Fibroblast of peridontal ligament (primary cell): Measurements from ENCODE around the gene PGAP1.

ENCODE experiments used
- DNase-seq: peaks from one replicate; pipeline ENCODE4 v3.0.0-alpha.2; 2010; ENCODE audit errors: extremely low read depth

Gene PGAP1, protein sequence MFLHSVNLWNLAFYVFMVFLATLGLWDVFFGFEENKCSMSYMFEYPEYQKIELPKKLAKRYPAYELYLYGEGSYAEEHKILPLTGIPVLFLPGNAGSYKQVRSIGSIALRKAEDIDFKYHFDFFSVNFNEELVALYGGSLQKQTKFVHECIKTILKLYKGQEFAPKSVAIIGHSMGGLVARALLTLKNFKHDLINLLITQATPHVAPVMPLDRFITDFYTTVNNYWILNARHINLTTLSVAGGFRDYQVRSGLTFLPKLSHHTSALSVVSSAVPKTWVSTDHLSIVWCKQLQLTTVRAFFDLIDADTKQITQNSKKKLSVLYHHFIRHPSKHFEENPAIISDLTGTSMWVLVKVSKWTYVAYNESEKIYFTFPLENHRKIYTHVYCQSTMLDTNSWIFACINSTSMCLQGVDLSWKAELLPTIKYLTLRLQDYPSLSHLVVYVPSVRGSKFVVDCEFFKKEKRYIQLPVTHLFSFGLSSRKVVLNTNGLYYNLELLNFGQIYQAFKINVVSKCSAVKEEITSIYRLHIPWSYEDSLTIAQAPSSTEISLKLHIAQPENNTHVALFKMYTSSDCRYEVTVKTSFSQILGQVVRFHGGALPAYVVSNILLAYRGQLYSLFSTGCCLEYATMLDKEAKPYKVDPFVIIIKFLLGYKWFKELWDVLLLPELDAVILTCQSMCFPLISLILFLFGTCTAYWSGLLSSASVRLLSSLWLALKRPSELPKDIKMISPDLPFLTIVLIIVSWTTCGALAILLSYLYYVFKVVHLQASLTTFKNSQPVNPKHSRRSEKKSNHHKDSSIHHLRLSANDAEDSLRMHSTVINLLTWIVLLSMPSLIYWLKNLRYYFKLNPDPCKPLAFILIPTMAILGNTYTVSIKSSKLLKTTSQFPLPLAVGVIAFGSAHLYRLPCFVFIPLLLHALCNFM

DNA sequence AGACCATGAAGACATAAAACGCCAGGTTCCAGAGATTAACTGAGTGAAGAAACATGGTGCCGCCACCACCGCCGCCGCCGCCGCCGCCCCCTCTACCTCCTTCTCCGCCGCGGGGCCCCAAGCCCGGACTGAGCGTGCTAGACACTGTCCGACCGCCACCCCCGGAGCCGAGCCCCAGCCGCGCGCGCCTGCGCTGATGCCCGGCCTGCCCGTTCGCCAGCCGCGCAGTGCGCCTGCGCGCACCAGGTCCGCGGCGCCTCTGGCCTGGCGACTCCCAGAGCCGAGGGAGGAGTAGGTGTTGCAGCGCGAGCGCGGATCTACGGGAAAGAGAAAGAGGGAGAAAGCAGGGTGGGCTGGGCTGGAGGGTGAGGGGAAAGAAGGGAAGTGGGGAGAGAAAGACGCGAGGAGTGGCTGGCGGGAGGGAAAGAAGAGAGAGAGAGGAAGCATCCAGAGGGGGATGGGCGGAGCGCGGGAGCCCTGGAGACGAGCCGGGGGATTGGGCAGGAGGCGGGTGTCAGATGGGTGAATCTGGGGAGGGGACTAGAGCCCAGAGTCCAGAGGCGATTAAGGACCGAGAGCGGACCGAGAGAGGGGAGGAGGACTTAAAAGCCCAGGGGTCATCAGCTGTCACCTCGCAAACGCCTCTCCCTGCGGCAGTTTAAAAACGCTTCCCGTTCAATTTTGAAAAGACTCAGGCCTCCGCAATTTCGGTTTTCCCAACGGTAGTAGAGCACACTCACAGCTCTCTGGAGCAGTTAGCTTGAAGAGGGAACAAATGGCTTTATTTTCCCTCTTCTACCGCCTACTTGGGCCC, at the start of gene PGAP1:
Gene PGAP1, minus strand, starts transcription at position 146 of the 814 bp plus-strand sequence. Its CDS starts 91 bp downstream, at position 55.
- peak; percentile 85 for DNase-seq

DNA sequence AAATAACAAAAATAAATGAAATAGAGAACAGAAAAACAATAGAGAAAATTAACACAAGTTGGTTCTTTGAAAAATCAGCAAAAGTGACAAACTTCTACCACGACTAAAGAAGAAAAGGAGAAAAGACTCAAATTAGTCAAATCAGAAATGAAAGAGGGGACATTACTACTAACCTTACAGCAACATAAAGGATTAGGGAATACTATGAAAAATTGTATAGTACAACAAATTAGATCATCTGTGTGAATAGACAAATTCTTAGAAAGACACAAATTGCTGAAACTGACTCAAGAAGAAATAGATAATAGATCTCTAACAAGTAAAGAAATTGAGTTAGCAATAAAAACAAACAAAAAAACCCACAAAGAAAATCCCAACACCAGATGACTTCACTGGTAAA, 48.5 kb upstream of the PGAP1 start:
- DNase-seq: no peak

DNA sequence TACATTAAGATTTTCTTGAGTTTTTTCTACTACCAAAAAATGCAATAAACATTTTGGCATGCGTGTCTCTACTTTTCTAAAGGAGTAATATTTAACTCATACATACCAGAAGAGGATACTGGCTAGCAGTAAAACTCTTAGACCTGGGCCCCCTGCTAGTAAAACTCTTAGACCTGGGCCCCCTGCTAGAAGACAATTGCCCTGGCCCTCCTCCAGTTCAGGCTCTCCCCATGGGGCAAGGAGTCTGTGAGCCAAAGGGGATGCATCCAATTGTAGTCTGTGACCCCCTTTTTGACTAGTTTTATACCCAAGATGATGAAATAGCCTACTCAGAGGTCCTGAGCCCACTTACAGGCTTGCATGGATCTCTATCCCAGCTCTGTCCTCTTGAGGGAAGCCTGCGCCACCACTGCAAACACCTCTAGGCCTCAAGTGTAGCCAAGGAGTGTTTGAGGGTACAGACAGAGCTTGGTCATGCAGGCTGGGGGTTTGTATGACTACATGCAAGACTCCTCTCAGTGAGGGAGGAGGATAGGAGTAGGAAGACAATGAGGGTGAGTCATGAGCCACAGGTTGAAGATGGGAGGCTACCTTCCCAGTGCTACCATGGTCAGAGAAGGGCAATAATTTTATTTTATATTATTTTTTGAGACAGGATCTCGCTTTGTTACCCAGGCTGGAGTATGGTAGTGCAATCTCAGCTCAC, 45.2 kb upstream of the PGAP1 start:
- DNase-seq: no peak

DNA sequence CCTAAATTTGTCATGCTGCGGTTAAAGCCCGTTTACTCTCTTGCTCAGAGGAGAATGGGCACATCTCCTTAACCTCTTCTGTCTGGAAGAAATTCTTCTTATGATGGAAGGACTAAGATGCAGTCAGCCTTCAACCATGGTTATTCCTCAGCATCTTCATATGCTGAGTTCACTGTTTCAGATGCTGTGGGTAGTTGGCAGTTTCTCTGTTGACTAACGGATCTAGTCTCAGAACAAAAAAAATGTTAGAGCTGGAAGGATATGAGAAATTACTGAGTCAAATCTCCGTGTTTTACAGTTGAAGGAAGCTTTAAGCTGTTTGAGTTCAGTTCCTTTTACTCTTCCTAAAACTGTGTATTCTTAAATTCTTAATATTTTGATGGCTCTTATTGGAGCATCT, 43.6 kb upstream of the PGAP1 start:
- peak; percentile 55 for DNase-seq

DNA sequence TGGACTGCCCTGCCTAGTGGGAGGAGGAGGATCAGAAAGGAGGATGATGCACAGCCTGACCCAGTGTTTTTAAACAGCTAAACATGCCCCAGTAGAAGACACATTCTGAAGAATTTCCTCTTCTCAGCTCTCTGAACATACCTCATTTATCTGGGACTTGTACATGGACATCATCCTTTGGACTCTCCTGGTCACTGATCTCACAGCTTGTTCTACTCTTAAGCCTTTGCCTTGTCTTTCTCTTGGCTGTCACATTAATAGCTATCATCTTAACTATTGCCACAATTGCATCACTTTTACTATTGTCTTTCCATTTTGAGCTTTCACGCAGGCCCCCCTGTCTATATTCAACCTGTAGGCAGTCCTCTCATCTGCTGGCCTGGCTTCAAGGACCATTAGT, 42.0 kb upstream of the PGAP1 start:
- no peak for DNase-seq

DNA sequence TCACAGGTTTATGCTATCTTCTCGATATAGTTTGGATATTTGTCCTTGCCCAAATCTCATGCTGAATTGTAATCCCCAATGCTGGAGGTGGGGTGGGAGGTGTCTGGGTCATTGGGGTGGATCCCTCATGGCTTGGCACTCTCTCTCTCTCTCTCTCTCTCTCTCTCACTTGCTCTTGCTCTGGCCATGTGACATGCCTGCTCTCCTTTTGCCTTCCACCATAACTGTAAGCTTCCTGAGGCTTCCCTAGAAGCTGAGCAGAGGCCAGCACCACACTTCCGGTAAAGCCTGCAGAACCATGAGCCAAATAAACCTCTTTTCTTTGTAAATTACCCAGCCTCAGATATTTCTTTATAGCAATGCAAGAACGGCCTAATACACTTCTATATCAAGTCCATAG, 41.3 kb upstream of the PGAP1 start:
- no peak for DNase-seq

DNA sequence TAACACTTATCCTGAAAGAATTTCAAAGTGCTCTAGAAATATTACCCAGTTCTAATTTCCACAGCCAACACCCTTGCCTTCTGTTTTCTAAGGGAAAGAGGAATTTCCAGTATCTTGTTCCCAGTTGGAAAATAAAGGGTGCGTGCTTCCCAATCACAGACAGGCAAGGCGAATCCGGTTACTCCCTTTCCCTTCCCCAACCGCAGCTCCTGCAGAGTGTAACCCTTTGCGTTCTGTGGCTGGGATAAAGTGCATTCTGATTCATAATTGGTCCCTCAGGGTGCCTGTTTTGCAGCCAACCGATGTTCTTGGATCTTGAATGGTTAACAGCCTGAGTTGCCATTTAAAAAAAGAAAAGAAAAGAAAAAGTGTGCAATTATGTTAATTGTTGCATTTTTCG, 40.6 kb upstream of the PGAP1 start:
- DNase-seq: peak; percentile 76

DNA sequence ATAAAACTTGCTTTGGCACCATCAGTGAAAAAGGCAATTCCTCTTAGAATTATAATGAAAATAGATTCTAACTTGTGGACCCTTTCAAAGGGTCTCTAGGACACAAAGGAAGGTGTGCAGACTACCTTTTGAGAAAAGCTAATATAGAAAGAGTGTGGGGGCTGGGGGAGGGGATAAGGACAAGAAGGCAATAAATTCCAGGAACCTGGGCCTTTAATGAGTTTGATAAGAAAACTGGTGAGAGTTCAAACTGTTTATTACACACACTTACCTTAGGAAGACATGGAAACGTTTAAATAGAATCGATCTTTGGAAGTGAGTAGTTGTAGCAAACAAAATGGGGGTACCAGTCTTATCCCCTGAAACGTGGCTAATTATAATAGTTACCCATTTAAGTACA, 39.6 kb upstream of the PGAP1 start:
- no peak for DNase-seq

DNA sequence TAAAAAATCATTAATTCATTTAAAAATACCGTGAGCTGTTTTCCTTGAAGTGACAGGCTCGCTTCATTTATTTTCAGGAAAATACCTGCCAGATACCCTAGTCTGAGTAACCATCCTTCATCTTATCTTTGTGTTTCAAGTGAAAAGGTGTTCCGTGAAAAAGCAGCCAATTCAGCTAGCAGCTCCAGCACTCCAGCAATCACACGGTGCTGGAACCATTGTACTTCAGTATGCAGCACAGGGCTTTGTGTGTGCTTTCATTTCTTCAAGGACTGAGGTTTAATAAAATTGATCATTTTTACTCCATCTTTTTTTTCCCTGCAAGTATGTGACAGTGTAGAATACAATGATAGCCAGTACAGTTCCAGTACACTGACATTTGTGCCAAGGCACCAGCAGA, 39.1 kb upstream of the PGAP1 start:
- DNase-seq: no peak

DNA sequence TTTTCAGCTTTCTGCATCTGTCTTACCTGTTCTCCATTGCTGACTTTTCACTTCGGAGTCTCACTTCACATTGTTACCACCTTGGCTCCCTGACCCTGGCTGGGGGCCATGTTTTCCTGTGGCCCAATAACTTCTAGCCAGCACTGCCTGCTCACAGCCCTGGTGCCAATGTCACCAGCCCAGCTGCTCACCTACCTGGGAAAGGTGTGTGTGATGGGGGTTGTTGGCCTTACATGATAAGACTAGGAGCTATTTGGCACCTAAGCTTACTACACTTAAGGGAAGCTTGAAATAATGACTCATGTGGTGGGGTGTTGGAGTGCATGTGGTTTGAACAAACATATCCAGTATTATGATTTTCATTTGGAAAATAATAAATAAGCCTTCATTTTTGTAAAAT, 37.5 kb upstream of the PGAP1 start:
- DNase-seq: no peak

DNA sequence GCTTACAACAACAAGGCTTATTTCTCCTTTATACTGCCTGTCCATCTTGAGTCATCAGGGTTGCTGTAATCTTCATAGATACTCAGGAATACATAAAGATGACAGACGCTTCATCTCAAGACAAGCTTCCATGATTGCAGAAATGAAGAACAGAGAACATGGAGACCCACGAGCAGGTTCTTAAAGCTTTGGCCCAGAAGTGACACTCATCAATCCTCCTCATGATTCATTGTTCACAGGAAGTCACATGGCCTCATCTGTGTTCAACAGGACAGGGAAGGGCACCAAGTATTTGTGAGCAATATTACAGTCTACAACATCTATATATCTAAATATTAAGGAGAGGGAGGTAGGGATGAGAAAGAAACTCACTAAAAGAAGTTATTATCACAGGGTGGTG, 36.5 kb upstream of the PGAP1 start:
- no peak for DNase-seq

DNA sequence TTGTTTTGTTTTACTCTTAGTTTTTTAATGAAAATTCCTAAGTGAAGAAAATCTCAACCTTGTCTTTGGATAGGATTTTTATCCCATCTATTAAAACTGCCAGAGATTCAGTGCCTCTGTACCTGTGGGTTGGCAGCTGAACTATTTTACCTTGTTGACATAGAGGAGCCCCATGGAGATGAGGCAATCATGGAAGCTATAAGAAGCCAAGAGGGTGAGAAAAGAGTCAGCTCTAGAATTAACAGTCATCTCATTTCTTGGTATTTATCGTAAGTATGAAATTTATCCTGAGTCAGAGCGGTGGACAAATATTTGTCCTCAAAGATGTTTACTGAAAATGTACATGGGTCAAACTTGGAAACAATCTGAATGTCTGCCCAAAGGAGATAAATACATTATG, 35.8 kb upstream of the PGAP1 start:
- DNase-seq: no peak

DNA sequence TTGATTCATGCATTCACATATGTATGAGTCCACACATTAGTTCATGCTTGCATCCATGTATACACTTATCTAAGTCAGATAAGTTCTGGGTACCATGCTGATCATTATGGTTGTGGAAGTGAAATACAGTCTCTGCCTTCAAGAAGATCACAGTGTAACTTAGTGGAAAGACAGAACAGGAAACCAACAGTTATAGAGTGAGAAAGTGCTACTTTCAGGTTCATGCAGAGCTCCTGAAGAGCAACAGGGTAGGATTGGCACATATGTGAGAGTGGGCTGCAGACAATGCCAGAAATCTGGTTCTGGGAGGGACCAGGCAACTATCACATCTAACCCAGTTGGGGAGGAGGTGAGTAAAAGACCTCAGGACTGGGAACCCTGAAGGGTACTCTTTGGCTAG, 35.4 kb upstream of the PGAP1 start:
- DNase-seq: no peak

DNA sequence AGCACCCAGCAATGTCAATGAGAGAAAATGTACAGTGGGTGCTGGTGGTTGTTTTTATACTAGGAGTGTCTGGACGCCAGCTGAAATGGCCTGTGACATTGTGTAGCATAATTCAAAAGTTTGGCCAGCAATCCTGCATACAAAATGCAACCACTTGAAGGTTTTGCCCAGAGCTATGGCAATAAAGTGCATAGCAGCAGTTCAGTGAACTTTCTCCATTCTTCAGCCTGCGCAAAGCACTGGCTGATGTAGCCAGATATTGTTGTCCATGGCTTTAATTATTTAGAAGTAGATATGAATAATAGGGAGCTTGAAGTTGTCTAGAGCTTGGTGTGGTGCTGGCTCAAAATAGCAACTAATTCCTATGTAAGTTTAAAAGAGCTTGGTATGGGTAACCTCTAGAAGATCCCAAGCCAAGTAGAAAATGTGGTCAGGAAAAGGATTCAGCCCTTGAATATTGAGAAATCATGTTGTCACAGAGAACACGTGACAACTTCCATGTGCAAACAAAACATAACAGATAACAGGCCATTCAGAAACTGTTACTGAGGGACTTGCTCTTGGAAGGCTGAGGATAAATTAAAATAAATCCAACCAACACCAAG, 33.3 kb upstream of the PGAP1 start:
- DNase-seq: peak; percentile 74

DNA sequence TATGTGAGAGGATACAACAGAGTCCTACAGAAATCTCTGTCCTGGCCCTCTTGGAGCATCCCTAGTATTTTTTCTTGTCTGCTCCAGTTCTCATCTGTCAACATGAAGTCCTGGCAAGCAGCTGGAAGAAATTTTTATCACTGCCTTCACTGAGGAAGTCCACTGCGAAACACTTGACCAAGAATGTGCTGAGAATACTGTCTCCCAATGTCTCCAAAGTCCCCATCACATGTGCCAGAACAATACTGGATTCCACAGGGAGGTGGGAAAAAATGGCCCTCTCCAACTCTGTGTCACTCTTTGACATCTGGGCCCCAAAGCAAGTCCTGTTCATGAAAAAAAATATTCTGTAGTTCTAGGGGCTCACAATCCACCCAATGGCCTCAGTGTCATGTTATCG, 32.8 kb upstream of the PGAP1 start:
- DNase-seq: no peak

DNA sequence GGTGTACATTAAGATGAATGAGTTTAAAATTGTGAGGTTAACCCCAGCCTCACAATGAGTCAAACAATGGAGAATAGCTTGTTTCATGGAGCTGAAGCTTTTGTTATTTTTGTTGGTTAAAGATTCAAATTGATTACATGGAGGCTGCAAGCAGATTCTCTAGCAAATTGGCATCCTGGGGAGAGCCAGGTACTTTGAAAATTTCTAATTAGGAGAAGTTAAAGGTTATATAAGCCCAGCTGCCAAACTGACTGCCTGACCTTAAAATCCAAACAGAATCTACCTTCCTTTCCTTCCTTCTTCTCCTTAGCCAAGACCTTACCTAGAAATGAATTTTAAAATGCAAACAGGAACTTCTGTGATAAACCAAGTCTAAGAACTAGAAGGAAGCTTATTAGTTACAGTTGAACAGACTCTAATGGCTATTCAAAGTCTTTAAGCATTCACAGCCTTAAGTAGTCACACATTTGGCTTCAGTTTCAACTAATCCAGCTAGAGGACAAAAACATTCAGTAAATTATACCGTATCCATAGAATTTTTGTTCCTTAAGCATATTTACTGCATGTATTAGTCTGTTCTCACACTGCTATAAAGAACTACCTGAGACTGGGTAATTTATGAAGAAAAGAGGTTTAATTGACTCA, 31.5 kb upstream of the PGAP1 start:
- no peak for DNase-seq

DNA sequence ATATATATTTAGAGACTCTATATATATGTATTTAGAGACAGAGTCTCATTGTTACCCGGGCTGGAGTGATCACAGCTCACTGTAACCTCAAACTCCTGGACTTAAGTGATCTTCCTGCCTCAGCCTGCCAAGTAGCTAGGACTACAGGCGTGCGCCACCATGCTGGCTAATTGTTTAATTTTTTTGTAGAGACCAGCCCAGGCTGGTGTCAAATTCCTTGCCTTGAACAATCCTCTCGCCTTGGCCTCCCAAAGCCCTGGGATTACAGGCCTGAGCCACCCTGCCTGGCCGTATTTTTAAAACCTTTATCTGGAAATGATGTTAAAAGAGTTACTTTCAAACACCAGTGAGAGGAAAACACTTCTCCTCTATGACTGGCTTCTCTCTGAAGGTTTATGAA, 30.9 kb upstream of the PGAP1 start:
- no peak for DNase-seq

DNA sequence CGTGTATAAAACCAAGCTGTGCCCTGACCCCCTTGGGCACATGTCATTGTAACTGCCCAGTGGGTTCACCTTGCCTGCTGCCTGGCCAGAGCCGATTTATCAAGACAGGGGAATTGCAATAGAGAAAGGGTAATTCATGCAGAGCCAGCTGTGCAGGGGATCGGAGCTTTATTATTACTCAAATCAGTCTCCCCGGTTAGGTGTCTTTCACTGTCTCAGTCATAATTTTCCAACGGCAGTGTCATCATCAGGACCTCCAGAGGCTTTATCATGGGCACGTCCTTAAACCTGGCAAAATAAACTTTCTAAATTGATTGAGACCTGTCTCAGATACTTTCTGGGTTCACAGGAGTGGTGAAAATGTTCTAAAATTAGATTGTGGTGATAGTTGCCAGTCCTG, 29.6 kb upstream of the PGAP1 start:
- DNase-seq: no peak

DNA sequence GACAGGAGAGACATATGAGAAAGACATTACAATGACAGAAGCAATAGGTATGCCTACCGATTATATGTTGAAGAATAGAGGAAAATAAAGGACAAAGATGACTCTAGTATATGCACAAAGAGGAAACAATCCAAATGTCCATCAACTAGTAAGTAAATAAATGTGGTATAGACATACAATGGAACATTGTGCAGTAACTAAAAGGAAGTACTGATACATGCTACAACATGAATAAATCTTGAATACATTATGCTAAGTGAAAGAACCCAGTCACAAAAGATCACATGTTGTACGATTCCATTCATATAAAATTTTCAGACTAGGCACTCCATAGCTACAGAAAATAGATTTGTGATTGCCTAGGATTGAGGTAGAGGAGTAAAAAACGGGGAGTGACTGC, 28.5 kb upstream of the PGAP1 start:
- DNase-seq: no peak

DNA sequence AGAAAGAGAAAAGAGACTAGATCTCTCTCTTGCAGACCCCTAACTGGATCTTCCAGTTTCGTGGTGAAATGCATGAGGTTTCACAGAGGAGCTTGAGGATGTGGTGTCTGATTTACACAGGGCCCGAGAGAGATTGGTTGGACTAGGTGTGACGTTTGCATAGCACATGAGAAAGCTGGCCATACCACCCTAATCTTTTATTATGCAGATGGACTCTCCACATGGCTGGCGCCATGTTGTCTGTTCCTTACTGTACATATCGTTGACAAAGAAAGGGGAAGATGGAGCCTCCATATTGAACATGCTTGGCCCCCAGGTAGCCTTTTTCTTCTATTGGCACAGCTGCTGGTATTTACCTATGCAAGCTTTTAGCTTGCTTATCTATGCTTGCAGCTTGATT, 27.5 kb upstream of the PGAP1 start:
- DNase-seq: no peak

DNA sequence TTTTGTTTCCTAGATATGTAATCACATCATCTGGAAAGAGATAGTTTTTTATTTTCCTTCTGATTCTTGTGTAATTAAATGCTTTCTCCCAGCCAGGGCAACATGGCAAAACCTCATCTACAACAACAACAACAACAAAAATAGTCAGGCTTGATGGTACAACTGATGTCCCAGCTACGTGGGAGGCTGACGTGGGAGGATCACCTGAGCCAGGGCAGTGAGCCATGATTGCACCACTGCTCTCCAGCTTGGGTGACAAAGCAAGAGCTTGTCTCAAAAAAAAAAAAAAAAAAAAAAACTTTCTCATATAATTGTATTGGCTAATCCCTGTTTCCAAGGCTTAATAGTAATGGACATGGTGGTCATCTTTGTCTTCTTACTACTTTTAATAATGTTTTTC, 26.4 kb upstream of the PGAP1 start:
- no peak for DNase-seq
